GM21360 (cell line): ENCODE data around the gene OR8J1.
"Not testable (repeated sequence)": the region's sequence is repeated elsewhere in the genome, so short reads cannot be mapped to it uniquely, and the experiment has no call there.

Experiments used
- ATAC-seq: cut with Tn5 transposase; IDR thresholded peaks from one replicate; pipeline ENCODE4 v1.9.1; 2021; ENCODE audit warnings: mild to moderate bottlenecking, moderate library complexity; ENCODE audit not compliant: unreplicated experiment

The OR8J1 gene

GRCh38 chr11:56353991-56354390 is at the start of gene OR8J1:
Gene OR8J1 (plus strand): TSS chr11:56354291. CDS start chr11:56360247, 5,956 bp downstream.
- no peak for ATAC-seq

DNA sequence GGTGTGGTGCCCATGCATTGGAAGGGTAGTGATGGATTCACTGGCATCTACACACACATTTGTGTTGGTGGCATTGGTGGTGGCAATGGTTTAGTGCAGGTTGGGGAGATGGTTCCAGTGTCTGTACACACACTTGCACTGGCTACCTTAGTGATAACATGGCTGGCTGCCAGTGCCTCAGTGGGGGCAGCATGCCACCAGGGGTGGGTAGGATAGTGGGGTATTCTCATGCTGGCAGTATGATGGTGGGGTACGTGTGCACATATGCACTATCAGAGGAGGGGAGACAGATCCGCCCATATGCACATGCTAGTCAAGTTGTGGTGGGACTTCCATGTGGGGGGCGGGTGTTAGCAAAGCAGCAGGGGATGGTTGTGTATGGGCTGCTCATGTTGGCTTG is 46.3 kb upstream of the OR8J1 start:
- ATAC-seq, result no peak

DNA sequence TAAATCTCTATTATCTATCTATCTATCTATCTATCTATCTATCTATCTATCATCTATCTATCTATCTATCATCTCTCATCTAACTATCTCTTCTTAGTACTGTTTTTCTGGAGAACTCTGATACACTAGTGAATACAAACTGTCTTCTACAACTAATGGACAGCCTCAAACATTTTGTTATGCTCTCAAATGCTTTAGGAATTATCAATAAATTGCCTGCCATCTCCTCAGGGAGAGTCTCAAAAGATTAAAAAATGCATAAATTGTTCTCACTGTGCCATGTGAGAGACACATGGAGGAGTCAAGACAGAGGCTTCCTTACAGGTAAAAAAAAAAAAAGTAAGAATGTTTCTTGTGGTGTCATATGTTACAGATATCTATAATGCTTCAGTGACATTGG is 39.2 kb upstream of the OR8J1 start, which contains the start of gene OR8K3:
Gene OR8K3 (plus strand): TSS at position 301 of the 400 bp plus-strand sequence. CDS start 3,163 bp downstream, outside the sequence.
- ATAC-seq, result no peak

DNA sequence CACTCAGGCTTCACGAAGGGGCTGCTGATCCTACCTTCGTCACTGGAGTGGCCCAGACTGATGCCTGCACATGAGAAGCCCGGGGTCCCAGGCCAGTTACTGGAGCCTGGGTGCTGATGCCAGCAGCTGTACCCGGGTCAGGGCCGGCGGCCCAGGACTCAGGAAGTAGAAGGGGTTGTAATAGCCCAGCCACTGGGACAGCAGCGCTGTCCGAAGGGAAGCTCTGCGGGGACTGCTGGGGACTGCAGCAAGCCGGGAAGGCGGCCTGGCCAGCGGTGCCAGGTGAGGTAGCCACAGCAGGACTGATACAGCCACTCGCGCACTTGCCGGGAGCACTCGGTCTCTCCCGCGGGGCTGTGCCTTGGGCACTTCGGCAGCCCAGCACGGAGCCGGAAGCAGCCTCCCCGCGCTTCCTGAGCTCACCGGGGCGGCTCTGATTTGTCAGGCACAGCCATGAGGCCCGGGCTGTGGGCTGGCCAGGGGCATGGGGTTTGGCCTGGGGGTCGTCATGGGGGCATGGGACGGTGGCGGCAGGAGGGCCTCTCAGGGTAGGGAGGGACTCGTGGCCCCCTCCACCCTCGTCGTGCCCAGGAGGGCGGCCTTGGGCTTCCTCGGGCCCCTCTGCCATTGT is 22.1 kb upstream of the OR8J1 start:
- ATAC-seq, result no peak

DNA sequence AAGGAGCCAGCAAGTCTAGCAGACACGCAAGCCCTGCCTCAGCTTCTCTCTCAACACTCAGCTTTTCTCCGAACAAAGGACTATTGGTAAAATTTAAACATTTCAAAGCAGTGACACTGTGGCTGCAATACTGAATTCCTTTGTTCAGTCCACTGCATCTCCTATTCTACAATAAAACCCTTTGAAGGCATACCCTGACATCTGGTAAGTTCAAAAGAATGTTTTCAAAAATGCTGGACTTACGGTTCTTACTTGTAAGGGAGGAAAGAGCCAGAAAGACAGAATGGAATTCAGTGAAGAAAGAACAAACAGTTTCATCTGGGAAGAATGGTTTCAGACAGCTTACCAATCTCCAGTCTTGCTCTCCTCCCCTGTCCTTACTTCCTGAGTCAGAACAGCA is 20.9 kb upstream of the OR8J1 start:
- ATAC-seq, result no peak

GRCh38 chr11:56340289-56340688 is 13.8 kb upstream of the OR8J1 start:
- ATAC-seq, result no peak

- ATAC-seq, result no peak
Observed at GRCh38 chr11:56345739-56346138, 8.4 kb upstream of the OR8J1 start, which contains the start of gene OR8K1. Gene OR8K1 (plus strand): TSS chr11:56346039. CDS start chr11:56346039, 0 bp downstream.

- ATAC-seq, result no peak
Observed at GRCh38 chr11:56375324-56375723, 21.2 kb downstream of the OR8J1 start, which contains the start of gene OR8U1. Gene OR8U1 (plus strand): TSS chr11:56375624. CDS start chr11:56375624, 0 bp downstream.

GRCh38 chr11:56380120-56380519 is 26.0 kb downstream of the OR8J1 start:
- no peak for ATAC-seq

GRCh38 chr11:56394381-56394780 is 40.3 kb downstream of the OR8J1 start:
- no peak for ATAC-seq

DNA sequence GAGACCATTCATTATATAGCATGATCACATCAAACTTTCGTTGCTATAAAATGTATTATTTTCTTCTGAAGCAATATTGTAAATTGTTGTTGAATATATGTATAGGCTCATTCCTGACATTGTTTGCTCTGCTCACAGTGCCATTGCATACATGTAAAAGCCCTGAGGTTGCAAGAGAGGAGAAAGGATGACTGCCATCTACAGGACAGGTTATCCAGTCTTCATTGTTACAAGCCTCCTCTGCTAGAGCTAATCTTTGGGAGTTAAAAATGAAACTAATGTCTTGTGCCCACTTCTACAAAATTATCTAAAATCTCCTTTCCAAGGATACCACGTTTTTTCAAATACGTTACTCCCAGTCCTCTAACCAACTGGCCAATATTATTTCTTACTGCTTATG is 42.0 kb downstream of the OR8J1 start:
- no peak for ATAC-seq

- not testable (repeated sequence) for ATAC-seq
Observed at GRCh38 chr11:56401858-56402461, 47.9 kb downstream of the OR8J1 start.

- no peak for ATAC-seq
Observed at GRCh38 chr11:56404393-56404792, 50.3 kb downstream of the OR8J1 start.

- no peak for ATAC-seq
Observed at GRCh38 chr11:56410801-56411200, 56.7 kb downstream of the OR8J1 start.
